Measurements from ENCODE around the gene OTUB2.

Gene OTUB2

GRCh38 chr14:94026173-94026888 is at the start of gene OTUB2:
Gene OTUB2, plus strand, starts transcription at chr14:94026340. Its CDS starts 198 bp downstream, at chr14:94026538.
- peak; percentile 96 to 98 for DNase-seq

- DNase-seq: no peak
Measured at GRCh38 chr14:93976477-93977057, 49.6 kb upstream of the OTUB2 start, which contains the start of gene ASB2. Gene ASB2, minus strand, starts transcription at chr14:93976570. Its CDS starts 12,031 bp downstream, at chr14:93964539.

- no peak for DNase-seq
Measured at GRCh38 chr14:93977171-93977570, 49.0 kb upstream of the OTUB2 start.

DNA sequence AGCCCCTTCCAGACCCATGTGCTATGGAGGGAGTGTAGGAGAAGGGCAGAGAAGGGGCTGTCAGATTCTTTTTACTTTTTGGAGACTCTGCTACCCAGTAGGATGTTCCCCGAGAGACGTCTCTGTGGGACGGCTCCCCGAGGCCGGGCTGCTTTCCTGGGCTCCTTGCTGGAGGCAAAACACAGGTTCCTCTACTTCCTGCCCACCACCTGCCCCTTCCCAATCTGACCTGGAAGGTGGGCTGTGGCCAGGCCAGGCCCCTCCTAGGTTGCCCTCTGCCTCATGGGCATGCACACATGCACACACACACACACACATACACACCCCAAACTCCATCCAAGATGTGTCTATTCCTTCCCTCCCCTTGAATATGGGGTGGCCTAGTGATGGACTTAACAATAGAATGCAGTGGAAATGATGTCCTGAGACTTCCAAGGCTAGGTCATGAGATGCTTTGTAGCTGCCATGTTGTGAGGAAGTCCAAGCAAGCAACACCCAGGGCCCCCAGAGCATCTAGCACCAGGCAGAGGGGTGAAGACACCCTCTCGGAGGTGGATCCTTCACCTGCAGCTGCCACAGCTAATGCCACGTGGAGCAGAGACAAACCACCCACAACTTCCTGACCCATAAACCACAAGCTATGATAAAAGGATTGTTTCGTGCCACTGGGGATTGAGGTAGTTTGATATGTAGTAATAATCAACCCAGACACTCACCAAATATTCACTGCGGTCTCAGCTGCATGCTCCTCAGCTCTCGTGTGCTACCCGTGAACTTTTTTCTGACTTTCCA is 48.2 kb upstream of the OTUB2 start:
- no peak for DNase-seq

- DNase-seq: no peak
Measured at GRCh38 chr14:93978735-93979134, 47.4 kb upstream of the OTUB2 start.

DNA sequence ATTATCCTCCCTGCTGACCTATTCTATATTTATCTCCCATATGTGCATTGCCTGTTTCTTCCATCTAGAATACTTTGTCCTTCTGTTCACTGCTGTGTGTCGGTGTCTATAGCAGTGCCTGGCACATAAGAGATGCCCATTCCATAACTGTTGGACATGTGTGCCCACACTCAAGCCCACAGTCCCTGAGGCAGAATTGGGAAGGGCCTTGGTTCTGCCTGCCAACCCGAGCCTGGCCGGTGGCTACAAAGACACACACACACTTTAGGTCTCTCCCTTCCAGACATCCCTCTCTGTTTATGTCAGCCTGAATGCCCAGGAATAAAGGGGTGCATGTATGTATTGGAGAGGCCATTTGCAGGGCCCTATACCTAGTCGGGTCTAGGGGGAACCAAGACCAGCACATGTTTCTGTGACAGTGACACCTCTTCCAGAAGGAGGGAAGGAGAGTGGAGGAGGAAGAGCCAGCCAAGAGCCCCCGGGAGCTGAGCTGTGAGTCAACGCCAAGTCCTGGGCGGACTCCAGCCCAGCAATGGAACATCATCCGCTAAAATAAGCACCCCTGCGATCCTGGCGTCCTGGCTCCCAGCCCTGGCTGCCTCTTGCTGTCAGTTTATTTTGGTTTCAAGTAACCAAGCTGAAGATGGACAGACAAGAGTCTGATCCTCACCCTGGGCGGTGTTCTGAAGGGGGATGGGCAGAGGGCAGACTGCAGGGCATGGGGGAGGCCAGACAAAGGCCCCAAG is 45.5 kb upstream of the OTUB2 start:
- DNase-seq: no peak

DNA sequence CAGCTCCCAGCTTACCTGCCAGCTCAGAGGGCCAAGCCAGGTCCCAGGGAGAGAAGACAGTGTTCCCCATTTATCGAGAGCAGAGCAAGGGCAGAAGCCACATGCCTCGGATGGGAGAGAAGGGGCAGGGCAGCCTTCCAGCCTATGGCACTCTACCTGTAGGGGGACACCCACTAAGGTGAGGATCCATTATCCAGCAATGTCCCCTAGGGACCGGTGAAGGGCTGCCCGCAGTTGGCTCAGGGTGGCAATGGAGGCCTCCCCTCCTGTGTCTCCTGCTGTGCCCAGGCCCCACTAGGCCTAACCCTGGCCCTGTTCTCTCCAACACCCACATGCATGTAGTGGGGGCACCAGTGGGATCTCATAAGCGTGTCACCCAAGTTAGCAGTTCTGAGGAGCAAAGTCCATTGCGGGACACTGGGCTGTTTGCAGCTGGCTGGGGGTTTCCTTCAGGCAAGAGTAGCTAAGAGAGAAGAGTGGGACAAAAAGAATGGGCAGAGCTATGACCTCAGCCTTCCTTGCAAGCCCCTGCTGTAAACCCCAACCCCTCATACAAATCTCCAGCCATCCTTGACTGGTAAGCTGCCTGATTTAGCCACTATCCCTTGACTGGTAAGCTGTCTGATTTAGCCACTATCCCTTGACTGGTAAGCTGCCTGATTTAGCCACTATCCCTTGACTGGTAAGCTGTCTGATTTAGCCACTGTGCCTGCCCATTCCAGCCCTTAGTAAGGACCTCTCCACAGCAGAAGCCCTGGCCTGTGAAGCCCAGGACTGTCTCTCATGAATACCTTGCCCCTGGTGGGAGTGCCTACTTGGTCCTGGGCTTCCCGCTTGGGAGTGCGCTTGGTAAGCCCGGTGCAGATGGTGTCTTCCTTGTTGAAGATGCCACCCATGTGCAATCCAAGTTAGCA is 44.6 kb upstream of the OTUB2 start:
- no peak for DNase-seq

DNA sequence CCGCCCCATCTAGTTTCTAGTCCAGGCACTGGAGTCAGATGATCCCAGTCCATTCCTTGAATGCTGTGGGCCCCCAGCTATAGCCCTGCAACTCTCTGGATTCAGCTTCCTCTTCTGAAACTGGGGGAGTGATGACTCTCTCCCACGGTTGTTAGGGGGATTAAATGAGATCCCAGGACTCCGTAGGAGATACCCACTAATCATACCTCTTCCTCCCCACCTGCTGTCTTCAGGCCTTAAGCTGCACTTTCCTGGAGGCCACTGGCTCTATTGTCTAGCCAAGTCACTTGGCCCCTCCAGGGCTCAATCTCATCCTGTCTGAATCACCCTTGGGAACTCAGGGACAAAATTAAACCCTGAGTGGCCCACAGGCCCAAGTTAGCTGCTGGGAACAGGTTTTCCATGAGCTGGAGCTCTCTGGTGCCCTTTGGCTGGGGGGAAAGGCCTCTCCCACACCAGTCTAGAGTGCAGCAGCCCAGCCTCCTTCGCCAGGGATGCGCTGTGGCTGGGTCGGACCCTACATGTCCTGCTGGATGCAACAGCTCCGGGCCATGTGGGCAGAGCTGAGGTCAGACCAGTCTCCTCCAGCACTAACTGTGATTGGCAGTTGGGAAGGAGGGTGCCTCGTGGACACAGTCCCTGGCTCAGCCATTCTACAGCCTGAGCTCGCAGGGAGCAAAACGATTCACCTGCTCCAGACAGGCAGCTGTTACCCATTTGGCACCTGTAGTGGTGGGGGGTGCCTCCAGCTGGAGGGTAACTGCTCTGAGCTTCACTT is 43.7 kb upstream of the OTUB2 start:
- no peak for DNase-seq

GRCh38 chr14:93984070-93984469 is 42.1 kb upstream of the OTUB2 start:
- no peak for DNase-seq

- peak in 1 of 2 donors; percentile 46 for DNase-seq
Measured at GRCh38 chr14:93984987-93985410, 41.1 kb upstream of the OTUB2 start.

DNA sequence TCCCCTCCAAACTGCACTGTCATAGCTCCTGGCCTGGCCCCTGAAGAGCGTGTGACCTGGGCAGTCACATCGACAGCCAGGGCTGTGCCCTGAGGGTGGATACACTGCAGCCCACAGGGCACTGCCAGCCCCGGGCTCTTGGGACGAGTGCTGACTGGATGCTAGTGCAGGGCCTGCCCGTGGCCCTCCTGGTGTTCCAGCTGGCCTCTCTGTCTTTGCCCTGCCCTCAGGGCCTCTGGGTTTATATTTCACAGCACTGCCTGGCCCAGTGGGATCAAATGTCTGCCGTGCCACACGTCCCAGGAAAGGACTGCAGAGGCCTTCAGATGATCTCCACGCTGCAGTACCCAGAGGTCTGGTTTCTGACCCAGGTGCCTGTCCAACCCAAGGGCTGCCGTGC is 39.2 kb upstream of the OTUB2 start:
- DNase-seq: no peak

DNA sequence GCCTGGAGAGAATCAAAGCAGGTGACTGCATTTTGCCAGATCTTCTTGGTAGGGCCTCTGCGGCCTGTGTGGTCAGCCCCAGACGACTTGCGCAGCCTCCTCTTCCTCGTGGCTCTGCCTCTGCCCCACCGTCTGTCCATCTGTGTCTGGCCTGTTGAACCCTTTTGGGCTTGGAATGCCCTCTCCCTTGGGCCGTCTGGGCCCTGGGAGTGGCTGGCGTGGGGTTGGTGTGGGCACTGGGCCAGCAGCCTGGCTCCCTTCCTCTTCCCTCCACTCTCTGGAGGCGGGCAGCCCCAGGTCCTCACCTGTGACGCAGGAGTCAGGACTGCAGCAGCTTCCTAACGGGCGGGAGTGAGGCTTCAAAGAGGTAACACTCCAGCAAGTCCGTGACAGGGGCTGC is 38.8 kb upstream of the OTUB2 start:
- no peak for DNase-seq

GRCh38 chr14:93987815-93988476 is 38.2 kb upstream of the OTUB2 start:
- DNase-seq: no peak

GRCh38 chr14:93989939-93990338 is 36.2 kb upstream of the OTUB2 start:
- no peak for DNase-seq

DNA sequence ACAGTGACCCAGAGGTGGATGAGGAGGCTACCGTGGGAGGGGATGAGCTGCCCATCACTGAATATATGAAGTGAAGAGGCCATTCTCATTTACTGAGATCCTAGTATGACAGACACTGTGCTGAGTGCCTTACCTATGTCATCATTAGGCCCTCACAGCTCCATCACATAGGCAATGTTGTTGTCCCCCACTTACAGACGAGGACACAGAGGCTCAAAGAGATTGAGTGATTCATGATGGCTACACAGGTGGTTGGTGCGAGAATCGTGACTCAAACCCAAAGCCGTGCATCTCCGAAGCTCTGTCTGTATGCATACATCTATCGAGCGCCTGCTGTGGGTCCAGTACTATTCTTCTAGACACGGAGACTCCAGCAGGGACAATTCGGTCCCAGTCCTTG is 34.9 kb upstream of the OTUB2 start:
- no peak for DNase-seq

- DNase-seq: no peak
Measured at GRCh38 chr14:93991649-93992048, 34.5 kb upstream of the OTUB2 start.

DNA sequence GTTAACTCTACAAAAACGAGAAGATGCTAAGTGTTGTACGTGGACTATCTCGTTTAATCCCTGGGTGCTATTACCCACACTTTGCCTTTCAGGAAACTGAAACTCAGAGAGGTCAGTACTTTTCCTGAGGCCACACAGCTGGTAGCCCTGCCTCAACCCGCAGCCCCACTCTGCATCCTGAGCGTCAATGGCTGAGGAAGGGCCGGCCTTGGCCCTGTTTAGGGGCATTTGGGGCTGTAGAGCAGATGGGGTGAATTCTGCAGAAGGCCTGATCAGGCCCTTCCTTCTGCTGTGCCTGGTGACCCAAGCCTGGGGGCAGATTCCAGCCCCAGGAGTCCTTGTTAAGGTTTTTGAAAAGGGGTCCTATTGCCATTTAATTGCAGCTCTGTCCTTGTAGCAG is 32.8 kb upstream of the OTUB2 start:
- no peak for DNase-seq

- peak in 1 of 2 donors; percentile 10 for DNase-seq
Measured at GRCh38 chr14:93994919-93995682, 31.0 kb upstream of the OTUB2 start.

DNA sequence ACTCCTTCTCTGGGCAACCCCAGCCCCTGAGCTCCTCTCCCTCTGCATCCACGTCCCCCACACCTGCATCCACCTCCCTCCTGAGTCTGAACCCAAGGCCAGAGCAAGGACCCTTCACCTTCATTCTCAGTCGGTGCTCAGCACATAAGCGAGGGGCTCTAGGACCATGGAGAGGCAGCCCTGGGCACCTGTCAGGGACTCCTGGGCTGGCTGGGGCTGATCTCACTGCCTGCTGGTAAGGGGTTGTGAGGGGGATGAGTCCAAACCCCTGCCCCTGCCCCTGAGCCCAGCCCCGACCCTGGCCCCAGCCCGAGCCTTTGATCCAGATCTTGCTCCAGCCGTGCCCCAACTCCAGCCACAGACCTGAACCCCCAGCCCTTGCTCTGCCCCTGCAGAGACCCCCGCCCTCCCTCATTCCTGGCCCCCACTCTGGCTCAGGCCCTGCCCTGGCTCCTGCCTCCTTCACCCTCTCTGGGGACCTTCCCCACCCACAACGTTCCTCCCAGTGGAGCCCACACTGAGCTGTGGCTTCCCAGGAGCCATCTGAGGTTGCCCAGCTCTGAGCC is 29.9 kb upstream of the OTUB2 start:
- no peak for DNase-seq
